ENCODE results near the gene EFHC1. TPM values are rescaled to one million over a fixed set of nuclear protein-coding genes. Genes with fewer than 3 reads are reported as not detected.

EFHC1 gene
- polyA plus RNA-seq, 1 donor from 2014 or later, result 7.1 TPM

- Mint-ChIP-seq H3K4me1 (peaks cover 33 to 51% (median 41%) of the 10 kb centered on the region in 3 donors), H3K27me3 (no peaks in the 10 kb centered on the region), H3K36me3 (peaks cover 9% of the 10 kb centered on the region), H3K9me3 (no peaks in the 10 kb centered on the region), H3K27ac (peak overlapping the region in 1 of 3 donors; percentile 69), H3K4me3 (no peak overlapping the region)
These were observed 127.7 kb downstream of the EFHC1 start for GRCh38 chr6:52547647-52548352.

DNA sequence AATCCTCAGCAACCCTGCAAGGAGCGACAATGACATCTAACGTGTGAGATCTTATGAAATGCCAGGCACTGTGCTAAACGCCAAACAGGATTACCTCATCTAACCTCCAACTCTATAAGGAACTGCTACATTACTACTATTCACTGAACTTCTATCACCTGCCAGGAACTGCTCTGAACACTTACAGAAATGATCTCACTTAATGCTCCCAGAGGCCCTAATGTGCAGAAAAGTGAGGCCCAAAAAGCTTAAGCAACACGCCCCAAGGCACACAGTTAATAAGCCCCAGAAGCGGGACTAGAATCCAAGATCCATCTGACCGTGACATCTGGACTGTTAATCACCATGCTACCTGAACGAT is 128.2 kb downstream of the EFHC1 start:
- no peaks in the 10 kb centered on the region for H3K9me3 Mint-ChIP-seq
- H3K36me3 Mint-ChIP-seq, result peaks cover 9% of the 10 kb centered on the region
- peaks cover 38 to 56% (median 46%) of the 10 kb centered on the region in 3 donors for H3K4me1 Mint-ChIP-seq
- H3K27ac Mint-ChIP-seq, result no peak overlapping the region
- H3K4me3 Mint-ChIP-seq, result no peak overlapping the region
- H3K27me3 Mint-ChIP-seq, result no peaks in the 10 kb centered on the region

GRCh38 chr6:52548999-52549398 is 128.9 kb downstream of the EFHC1 start:
- Mint-ChIP-seq H3K4me3 (no peak overlapping the region), H3K27me3 (no peaks in the 10 kb centered on the region), H3K9me3 (no peaks in the 10 kb centered on the region), H3K4me1 (peaks cover 45 to 61% (median 52%) of the 10 kb centered on the region in 3 donors), H3K36me3 (peaks cover 10% of the 10 kb centered on the region), H3K27ac (no peak overlapping the region)

DNA sequence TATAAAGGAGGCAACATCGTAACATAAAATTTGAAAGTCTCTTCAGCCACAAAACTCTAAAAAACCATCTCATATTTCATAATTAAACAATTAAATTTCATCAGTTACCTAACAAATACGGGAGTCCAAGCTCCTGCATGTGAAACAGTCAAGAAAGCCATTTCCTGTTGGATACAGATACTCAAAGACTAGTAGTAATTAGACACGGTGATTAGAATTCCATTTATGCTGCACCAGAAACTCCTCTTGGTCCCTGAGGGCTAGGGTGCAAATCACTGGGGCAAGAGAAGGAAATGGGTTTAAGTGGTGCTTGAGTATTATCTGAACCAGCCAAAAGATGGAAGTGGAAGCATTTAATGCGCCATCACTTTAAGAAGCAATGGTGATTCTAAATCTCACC is 129.3 kb downstream of the EFHC1 start:
- Mint-ChIP-seq H3K27me3 (no peaks in the 10 kb centered on the region), H3K27ac (no peak overlapping the region), H3K4me3 (no peak overlapping the region), H3K9me3 (no peaks in the 10 kb centered on the region), H3K36me3 (peaks cover 10% of the 10 kb centered on the region), H3K4me1 (peaks cover 42 to 57% (median 52%) of the 10 kb centered on the region in 3 donors)

- Mint-ChIP-seq H3K27me3 (no peaks in the 10 kb centered on the region), H3K36me3 (peaks cover 10% of the 10 kb centered on the region), H3K9me3 (no peaks in the 10 kb centered on the region), H3K4me1 (peaks cover 39 to 59% (median 50%) of the 10 kb centered on the region in 3 donors), H3K4me3 (no peak overlapping the region), H3K27ac (no peak overlapping the region)
These were observed 130.0 kb downstream of the EFHC1 start for GRCh38 chr6:52550014-52550575.

DNA sequence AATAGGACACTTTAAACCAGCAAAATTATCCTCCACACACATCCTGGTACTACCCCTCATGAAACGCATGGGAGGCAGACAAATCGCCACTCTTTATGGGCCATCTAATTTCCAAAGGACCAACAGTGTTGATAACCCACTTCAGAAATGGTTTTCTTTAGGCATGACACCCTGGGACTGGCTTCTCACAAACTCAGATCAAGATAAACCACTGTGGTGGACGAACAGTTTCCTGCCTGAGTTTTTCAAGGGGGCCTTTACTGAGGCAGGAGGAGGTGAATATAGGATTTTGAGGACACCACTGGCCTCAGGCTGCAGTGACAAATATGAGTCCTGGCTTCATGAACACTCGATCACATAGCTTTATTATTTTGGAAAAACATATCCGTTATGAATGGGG is 130.7 kb downstream of the EFHC1 start:
- H3K36me3 Mint-ChIP-seq, result peaks cover 10% of the 10 kb centered on the region
- H3K27me3 Mint-ChIP-seq, result no peaks in the 10 kb centered on the region
- H3K4me3 Mint-ChIP-seq, result no peak overlapping the region
- peak overlapping the region in 1 of 3 donors; percentile 39 for H3K27ac Mint-ChIP-seq
- H3K9me3 Mint-ChIP-seq, result no peaks in the 10 kb centered on the region
- H3K4me1 Mint-ChIP-seq, result peaks cover 42 to 57% (median 49%) of the 10 kb centered on the region in 3 donors

GRCh38 chr6:52551483-52552277 is 131.5 kb downstream of the EFHC1 start:
- peaks cover 35 to 49% (median 41%) of the 10 kb centered on the region in 3 donors for H3K4me1 Mint-ChIP-seq
- no peaks in the 10 kb centered on the region for H3K9me3 Mint-ChIP-seq
- peak overlapping the region in 1 of 3 donors; percentile 80 for H3K27ac Mint-ChIP-seq
- H3K27me3 Mint-ChIP-seq, result no peaks in the 10 kb centered on the region
- H3K36me3 Mint-ChIP-seq, result peaks cover 10% of the 10 kb centered on the region
- peak overlapping the region in 2 of 4 donors; percentile 41 to 83 for H3K4me3 Mint-ChIP-seq

GRCh38 chr6:52552278-52552643 is 132.1 kb downstream of the EFHC1 start:
- H3K4me3 Mint-ChIP-seq, result peak overlapping the region in 3 of 4 donors; percentile 26 to 83 (median 41)
- H3K27ac Mint-ChIP-seq, result peak overlapping the region in 1 of 3 donors; percentile 55

DNA sequence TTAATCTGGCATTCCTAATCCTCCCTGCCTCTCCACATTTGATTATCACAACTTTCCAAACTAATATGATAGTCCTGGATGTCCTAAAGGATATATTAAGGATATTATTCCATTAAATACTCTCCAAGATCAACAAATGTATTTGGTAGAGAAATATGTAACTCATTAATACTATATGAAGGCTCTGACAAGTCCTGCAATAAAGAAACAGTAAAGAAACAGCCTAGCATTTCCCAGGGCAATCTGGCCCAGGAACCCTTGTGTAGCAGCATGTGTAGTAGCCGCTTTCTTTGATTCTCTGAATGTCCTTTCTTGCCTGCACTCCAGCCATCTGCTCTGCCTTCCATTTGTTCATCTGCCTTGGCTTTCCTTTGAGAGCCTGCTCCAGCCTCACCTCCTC is 133.0 kb downstream of the EFHC1 start:
- peak overlapping the region in 1 of 3 donors; percentile 63 for H3K27ac Mint-ChIP-seq
- H3K36me3 Mint-ChIP-seq, result peaks cover 9% of the 10 kb centered on the region
- no peaks in the 10 kb centered on the region for H3K9me3 Mint-ChIP-seq
- H3K4me3 Mint-ChIP-seq, result peak overlapping the region in 1 of 4 donors; percentile 83
- H3K27me3 Mint-ChIP-seq, result no peaks in the 10 kb centered on the region
- peaks cover 31 to 37% (median 32%) of the 10 kb centered on the region in 3 donors for H3K4me1 Mint-ChIP-seq

More at GRCh38 chr6:52552278-52552643, 132.1 kb downstream of the EFHC1 start:
- H3K9me3 Mint-ChIP-seq, result no peaks in the 10 kb centered on the region
- no peaks in the 10 kb centered on the region for H3K27me3 Mint-ChIP-seq
- peaks cover 30 to 43% (median 36%) of the 10 kb centered on the region in 3 donors for H3K4me1 Mint-ChIP-seq
- H3K36me3 Mint-ChIP-seq, result peaks cover 10% of the 10 kb centered on the region

GRCh38 chr6:52553719-52554118 is 133.6 kb downstream of the EFHC1 start:
- Mint-ChIP-seq H3K36me3 (peaks cover 6% of the 10 kb centered on the region), H3K27ac (peak overlapping the region in 2 of 3 donors; percentile 34 to 63), H3K9me3 (no peaks in the 10 kb centered on the region), H3K4me1 (peaks cover 29 to 36% (median 35%) of the 10 kb centered on the region in 3 donors), H3K27me3 (no peaks in the 10 kb centered on the region), H3K4me3 (peak overlapping the region in 1 of 4 donors; percentile 10)

DNA sequence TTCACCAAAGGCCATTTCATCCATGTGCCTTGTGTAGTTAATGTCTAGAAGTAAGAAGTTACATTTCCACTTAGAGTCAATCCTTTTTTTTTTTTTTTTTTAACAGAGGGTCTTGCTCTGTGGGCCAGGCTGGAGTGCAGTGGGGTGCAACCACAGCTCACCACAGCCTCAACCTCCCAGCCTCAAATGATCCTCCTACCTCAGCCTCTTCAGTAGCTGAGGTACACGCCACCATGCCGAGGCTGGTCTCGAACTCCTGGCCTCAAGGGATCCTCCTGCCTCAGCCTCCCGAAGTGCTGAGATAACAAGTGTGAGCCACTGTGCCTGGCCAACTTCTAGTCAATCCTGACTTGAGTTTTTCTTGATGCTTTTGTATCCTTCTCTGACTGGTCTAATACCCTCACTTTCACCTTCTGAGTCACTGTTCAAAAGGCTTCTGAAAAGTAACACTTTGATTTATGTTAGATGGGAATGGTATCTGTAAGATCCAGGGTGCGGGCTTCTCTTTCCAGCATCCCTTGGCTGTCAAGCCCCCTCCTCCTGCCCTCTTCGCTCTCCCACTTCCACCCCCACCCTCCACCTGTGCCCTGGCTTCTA is 134.6 kb downstream of the EFHC1 start:
- H3K27me3 Mint-ChIP-seq, result no peaks in the 10 kb centered on the region
- H3K36me3 Mint-ChIP-seq, result peaks cover 3% of the 10 kb centered on the region
- no peak overlapping the region for H3K27ac Mint-ChIP-seq
- H3K4me3 Mint-ChIP-seq, result no peak overlapping the region
- peaks cover 28 to 39% (median 32%) of the 10 kb centered on the region in 3 donors for H3K4me1 Mint-ChIP-seq
- no peaks in the 10 kb centered on the region for H3K9me3 Mint-ChIP-seq

DNA sequence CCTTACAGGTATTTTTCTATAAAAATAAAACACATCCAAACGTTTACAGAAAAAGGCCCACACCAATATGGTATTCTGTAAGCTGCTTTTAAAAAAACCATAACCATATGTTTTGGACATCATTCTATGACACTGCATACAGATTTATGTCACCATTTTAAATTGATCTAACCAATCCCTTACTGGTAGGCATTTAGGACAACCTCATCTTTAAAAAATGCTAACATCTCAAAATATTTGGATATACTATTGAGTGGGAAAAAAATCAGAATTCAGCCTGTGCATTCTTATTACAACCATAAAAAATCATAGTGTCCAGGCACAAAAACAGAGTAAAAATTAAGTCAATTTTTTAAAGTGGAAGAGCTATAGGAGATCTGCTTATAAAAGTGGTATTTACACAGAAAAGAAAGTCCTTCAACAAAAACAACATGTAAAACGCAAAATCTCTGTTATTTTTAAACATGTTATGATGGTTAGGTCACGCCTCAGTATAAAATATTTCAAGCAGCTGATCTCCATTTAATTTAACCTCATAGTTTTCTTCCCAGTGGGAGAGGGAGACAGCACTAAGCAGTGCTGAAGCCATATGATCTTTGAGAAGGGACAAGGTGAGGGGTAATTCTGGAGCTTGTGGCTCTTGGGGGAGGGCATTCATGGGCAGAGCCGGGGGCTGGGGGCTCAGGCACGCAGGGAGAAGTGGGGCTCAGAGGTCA is 135.5 kb downstream of the EFHC1 start:
- peak overlapping the region in 1 of 3 donors; percentile 91 for H3K27ac Mint-ChIP-seq
- no peaks in the 10 kb centered on the region for H3K9me3 Mint-ChIP-seq
- no peaks in the 10 kb centered on the region for H3K27me3 Mint-ChIP-seq
- H3K4me1 Mint-ChIP-seq, result peaks cover 27 to 39% (median 28%) of the 10 kb centered on the region in 3 donors
- H3K4me3 Mint-ChIP-seq, result no peak overlapping the region
- peaks cover 3% of the 10 kb centered on the region for H3K36me3 Mint-ChIP-seq

- H3K4me1 Mint-ChIP-seq, result peaks cover 17 to 31% (median 20%) of the 10 kb centered on the region in 3 donors
- no peak overlapping the region for H3K27ac Mint-ChIP-seq
- no peaks in the 10 kb centered on the region for H3K27me3 Mint-ChIP-seq
- no peak overlapping the region for H3K4me3 Mint-ChIP-seq
- H3K36me3 Mint-ChIP-seq, result peaks cover 2% of the 10 kb centered on the region
- no peaks in the 10 kb centered on the region for H3K9me3 Mint-ChIP-seq
These were observed 137.5 kb downstream of the EFHC1 start for GRCh38 chr6:52557389-52558265.
